ENCODE results near the gene BEST1.
"Not testable (repeated sequence)": the region's sequence is repeated elsewhere in the genome, so short reads cannot be mapped to it uniquely, and the experiment has no call there.

The BEST1 gene

DNA sequence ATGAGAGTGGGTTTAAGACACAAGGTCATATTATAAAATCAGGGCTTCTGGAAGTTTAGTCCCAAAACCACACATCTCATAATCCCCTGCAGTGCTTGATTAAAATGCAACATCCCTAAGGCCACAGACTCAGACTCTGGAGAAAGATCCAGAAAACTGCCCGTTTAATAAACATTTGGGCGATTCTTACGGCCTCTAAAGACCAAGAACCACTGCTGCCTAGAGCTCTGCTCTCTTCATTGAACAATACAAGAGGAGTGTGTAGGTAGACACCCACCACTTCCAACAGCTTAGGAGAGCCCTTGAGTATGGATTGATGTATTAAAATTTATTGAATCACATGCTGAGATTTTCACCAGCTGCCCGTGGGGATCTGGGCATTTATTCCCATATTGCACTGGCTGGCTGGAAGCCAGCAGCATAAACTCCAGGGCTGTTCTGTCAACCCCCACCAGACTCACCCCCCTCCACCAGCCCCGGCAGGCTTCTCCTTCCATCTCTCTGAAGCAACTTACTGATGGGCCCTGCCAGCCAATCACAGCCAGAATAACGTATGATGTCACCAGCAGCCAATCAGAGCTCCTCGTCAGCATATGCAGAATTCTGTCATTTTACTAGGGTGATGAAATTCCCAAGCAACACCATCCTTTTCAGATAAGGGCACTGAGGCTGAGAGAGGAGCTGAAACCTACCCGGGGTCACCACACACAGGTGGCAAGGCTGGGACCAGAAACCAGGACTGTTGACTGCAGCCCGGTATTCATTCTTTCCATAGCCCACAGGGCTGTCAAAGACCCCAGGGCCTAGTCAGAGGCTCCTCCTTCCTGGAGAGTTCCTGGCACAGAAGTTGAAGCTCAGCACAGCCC is 749 bp upstream of the BEST1 start:
- TF ChIP-seq, protein P1, sequence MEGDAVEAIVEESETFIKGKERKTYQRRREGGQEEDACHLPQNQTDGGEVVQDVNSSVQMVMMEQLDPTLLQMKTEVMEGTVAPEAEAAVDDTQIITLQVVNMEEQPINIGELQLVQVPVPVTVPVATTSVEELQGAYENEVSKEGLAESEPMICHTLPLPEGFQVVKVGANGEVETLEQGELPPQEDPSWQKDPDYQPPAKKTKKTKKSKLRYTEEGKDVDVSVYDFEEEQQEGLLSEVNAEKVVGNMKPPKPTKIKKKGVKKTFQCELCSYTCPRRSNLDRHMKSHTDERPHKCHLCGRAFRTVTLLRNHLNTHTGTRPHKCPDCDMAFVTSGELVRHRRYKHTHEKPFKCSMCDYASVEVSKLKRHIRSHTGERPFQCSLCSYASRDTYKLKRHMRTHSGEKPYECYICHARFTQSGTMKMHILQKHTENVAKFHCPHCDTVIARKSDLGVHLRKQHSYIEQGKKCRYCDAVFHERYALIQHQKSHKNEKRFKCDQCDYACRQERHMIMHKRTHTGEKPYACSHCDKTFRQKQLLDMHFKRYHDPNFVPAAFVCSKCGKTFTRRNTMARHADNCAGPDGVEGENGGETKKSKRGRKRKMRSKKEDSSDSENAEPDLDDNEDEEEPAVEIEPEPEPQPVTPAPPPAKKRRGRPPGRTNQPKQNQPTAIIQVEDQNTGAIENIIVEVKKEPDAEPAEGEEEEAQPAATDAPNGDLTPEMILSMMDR (IDR thresholded peaks at IDR 0.05; ENCODE audit: insufficient read depth, low read depth, low read length, missing control alignments), result no peak
- no peak overlapping the region for H3K4me3 ChIP-seq (ENCODE audit: low read depth, low read length)
- peak; percentile 51 for DNase-seq (ENCODE audit: low read depth)

DNA sequence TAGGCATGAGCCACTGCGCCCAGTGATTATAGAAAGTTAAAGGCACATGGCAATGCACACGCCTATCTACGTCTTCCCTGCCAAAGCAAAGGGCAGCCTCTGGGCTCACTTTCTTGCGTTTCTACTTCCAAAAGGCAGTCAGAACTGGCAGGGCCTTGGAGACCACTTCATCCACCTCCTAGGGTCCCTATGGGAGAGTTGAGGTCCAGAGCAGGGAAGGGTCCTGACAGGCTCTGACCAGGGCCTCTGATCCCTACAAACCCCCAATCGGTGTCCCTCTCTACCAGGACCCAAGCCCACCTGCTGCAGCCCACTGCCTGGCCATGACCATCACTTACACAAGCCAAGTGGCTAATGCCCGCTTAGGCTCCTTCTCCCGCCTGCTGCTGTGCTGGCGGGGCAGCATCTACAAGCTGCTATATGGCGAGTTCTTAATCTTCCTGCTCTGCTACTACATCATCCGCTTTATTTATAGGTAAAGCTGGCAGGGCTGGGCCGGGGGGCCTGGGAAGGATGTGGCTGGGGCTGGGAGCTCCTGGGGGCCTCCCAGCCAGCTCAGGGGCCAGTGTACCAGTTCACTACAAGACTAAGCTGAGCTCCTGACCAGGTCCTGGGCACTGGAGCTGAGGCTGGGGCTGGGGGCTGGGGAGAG is 1.5 kb downstream of the BEST1 start:
- H3K4me3 ChIP-seq (ENCODE audit: low read depth, low read length), result no peak overlapping the region
- TF ChIP-seq, protein P1 (IDR thresholded peaks at IDR 0.05; ENCODE audit: insufficient read depth, low read depth, low read length, missing control alignments), result no peak
- no peak for DNase-seq (ENCODE audit: low read depth)

DNA sequence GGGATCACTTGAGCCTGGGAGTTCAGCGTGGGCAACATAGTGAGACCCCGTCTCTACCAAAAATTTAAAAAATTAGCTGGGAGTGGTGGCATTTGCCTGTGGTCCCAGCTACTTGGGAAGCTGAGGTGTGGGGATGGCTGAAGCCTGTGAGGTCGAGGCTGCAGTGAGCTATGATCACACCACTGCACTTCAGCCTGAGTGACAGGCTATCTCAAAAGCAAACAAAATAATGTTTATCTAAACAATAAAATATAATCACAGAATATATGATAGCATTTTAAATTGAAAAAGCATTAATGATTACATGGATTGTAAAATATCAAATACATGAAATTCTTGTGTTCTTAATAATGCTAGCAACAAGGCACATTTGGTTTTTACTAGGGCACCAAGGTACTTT is 2.7 kb downstream of the BEST1 start:
- TF ChIP-seq, protein P1 (IDR thresholded peaks at IDR 0.05; ENCODE audit: insufficient read depth, low read depth, low read length, missing control alignments), result no peak
- no peak overlapping the region for H3K4me3 ChIP-seq (ENCODE audit: low read depth, low read length)
- no peak for DNase-seq (ENCODE audit: low read depth)

DNA sequence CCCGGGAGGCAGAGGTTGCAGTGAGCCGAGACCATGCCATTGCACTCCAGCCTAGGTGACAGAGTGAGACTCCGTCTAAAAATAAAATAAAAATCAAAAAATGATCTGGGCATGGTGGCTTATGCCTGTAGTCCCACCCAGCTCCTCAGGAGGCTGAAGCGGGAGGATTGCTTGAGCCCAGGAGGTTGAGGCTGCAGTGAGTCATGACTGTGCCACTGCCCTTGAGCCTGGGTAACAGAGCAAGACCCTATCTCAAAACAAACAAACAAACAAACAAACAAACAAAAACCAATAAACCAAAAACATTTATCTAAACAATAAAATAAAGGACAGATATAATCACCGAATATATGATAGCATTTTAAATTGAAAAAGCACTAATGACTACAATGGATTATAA is 3.5 kb downstream of the BEST1 start:
- not testable (repeated sequence) for H3K4me3 ChIP-seq (ENCODE audit: low read depth, low read length); DNase-seq (ENCODE audit: low read depth)

DNA sequence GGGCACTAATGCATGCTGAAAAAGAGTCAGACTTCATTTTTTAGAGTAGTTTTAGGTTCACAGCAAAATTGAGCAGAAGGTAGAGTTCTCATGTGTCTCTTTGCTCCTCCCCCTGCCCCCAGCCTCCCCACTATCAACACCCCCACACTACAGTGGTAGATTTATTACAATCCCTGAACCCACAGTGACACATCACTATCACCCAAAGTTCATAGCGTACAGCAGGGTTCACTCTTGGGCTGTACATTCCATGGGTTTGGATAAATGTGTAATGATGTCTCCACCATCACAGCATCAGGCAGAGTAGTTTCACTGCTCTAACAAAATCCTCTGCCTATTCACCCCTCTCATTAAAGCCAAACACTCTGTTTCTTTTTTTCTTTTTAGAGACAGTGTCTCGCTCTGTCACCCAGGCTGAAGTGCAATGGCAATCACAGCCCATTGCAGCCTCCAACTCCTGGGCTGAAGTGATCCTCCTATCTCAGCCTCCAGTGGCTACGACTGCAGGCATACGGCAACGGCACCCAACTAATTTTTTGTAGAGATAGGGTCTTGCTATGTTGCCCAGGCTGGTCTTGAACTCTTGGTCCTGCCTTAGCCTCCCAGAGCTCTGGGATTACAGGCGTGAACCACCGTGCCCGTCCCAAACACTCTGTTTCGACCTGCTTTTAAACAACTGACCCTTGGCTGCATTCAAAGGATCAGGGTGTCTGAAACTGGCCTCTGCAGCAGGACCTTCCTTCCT is 4.1 kb downstream of the BEST1 start:
- TF ChIP-seq, protein P1 (IDR thresholded peaks at IDR 0.05; ENCODE audit: insufficient read depth, low read depth, low read length, missing control alignments), result no peak
- H3K4me3 ChIP-seq (ENCODE audit: low read depth, low read length), result no peak overlapping the region
- DNase-seq (ENCODE audit: low read depth), result no peak

DNA sequence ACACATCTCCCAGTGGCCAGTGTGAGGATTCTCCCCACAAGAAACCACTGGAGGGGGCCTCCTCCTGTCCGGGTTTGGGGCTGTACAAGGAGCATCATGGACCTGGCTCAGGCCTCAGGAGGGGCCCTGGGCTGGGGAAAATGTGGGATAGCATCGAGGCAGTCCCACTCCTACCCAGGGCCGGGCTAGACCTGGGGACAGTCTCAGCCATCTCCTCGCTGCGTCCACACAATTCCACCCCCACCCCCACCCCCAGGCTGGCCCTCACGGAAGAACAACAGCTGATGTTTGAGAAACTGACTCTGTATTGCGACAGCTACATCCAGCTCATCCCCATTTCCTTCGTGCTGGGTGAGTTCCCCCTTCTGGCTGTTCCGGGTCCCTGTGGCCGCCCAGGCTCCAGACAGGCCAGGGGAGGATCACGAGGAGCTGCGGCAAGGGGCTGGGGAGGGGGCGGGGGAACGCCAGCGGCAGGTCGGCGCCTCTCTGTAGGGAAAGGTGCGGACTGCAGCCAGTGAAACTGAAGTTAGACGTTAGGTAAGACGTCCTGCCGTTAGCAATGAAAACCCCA is 4.8 kb downstream of the BEST1 start:
- TF ChIP-seq, protein P1 (IDR thresholded peaks at IDR 0.05; ENCODE audit: insufficient read depth, low read depth, low read length, missing control alignments), result no peak
- H3K4me3 ChIP-seq (ENCODE audit: low read depth, low read length), result no peak overlapping the region
- no peak for DNase-seq (ENCODE audit: low read depth)

All from GM12865 (cell line).